SIG-M5 treated with dmso at 0.1 percent for 504 hours (cell line): ENCODE data around the gene SHISA2.

Experiments
- DNase-seq: peaks from one replicate; lab custom pipeline; 2025; ENCODE audit not compliant: unreplicated experiment; lab: John Stamatoyannopoulos, UW

SHISA2 gene

GRCh38 chr13:26019881-26020870, 31.6 kb downstream of the SHISA2 start:
- no peak for DNase-seq

GRCh38 chr13:26019251-26019650, 32.6 kb downstream of the SHISA2 start:
- no peak for DNase-seq

- no peak for DNase-seq
Observed at GRCh38 chr13:26017932-26018665, 33.7 kb downstream of the SHISA2 start.

GRCh38 chr13:26017196-26017921, 34.5 kb downstream of the SHISA2 start:
- no peak for DNase-seq

GRCh38 chr13:26016189-26016588, 35.6 kb downstream of the SHISA2 start:
- no peak for DNase-seq

DNA sequence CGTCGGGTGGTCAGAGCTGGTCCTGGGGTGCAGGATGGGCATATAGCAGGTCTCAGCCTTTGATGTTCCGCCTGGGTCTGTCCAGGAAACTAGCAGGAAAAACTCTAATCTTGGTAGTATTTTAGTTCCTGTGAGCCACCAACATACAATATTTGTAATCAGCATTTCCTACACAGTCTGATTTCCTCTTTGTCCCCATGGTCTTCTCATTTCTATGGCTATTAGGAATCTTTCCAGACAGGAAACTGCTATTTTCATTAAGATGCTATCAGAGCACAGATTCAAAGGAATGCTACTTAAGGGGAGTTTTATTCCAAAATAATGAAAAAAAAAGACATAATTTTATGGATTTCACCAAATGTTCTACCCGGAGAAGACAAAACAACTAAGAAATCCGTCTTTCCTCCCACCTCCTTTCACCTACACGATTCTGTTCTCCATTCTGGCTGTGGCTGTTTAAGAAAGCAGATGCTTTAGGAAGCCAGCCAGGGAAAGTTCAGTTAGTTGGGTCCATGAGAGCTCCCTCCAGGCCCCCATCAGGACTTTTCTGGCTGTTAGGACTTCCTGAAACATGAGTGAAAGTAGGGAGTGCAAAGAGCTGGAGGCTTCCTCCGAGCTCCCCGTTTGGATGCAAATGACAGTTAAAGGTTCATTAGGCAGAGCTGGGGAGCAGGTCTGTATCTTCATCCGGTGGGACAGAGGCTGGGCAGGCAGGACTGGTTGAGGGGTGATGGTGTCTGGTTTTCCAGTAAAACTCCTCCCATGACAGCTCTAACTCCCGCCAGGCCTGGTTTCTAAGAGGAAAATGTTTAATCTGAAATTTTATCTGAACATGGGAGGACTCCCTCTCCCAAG, 36.3 kb downstream of the SHISA2 start:
- no peak for DNase-seq

DNA sequence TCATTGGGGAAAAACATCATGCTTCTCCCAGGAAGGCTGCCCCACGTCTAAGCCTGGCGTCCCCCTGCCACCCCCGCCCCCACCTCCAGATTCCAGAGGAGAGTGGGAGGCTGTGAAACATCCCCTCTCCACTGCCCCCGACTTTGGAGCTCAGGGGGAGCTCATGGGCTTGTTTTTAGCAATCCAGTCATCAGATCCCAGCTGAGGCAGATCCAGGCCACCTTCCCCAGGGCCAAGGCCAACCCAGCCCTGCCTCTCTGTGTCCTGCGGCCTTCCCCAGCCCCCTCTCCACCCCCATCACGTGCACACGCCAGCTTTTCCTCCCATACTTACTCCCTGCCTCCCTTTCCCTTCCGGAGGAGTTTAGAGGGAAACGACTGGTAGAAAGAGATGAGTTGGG, 38.8 kb downstream of the SHISA2 start:
- no peak for DNase-seq

GRCh38 chr13:26011996-26012821, 39.6 kb downstream of the SHISA2 start:
- no peak for DNase-seq

GRCh38 chr13:26011208-26011573, 40.6 kb downstream of the SHISA2 start:
- no peak for DNase-seq

DNA sequence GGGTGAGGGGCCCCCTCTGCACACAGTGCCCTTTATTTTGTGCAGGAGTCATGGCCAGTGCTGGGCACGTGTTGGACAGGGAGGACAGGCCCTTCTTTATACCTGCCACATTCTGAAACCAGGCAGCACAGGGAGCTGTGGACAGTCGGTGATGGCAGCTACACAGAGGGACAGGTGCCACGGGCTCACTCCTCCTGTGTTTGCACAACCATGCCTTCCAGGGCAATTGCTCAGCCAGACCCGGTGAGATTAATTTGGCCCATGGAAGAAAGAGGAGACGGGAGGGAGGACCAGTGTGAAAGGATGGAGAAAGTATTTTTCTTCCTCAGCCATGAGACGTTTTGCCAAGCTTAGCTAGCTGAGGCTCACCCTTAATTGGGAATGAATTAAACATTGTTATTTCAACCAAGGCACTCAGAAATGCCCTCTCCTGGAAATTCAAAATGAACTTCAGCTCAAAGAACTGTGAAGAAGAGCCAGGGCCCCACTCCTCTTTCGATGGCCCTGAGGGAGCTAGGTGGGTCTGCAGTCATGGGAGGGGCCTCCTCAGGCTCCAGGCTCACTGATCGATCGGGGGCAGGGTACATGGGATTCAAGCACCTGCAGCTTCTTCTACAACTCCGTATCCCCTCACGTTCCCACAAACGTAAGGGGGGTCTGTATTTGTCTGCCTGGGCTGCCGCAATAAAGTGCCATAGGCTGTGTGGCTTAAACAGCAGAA, 41.2 kb downstream of the SHISA2 start:
- DNase-seq, result no peak

DNA sequence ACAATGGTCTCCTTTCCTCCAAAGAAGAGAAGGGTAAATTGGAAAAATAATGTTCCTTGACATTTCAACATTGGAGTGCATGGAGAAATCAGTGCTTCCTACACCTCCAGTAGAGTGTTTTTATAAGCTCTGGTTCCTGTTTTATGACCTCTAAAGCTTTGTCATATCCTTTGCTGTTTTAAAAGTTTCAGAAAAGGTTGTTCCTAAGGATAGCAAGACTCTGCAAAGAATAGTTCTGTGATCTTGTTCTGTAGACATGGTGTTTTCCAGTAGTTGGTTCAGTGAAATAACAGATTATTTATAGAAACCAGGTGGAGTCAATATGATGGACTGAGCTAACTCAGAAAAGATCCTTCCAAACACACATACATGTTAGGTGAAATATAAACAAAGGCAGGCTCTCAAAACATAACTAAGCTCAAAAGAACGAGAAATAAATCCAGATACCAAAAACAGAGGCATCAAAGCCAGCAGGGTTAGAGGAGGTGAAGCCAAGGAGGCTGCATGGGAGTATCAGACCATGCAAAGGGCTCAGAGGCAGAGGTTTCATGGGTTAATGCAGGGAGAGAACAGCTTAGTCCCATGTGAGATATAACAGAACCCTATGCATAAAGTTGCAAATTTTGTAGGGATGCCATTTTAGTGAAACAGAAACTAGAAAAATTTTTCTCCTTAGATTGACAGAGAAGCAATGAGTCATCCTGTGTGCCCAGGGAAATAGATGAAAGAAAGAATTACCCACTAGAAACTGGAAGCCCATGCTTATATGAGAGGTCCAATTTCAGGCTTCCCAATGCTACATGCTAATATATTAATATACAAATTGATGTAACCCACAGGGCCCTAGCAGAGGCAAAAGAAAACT, 44.3 kb downstream of the SHISA2 start:
- DNase-seq, result no peak
